Activated CD8-positive, alpha-beta T cell treated with anti-CD3 and anti-CD28 coated beads for 36 hours (primary cell): ENCODE data around the gene IFNAR2. TPM values are rescaled to one million over a fixed set of nuclear protein-coding genes. Genes with fewer than 3 reads are reported as not detected.
A peak's percentile ranks its signal among the peaks of the same experiment; 100 is the strongest.

Source experiments
- ATAC-seq: fragments of 200-7000 bp; cut with Tn5 transposase; one replicate; pipeline ENCODE4 v1.10.0; 2021; ENCODE audit warnings: mild to moderate bottlenecking, moderate library complexity
- CTCF ChIA-PET: fragments of 350-600 bp; sonication (Branson Sonifier 250); formaldehyde crosslinking; loops from one replicate; lab custom pipeline; 2021; ENCODE audit warnings: antibody characterized with exemption; lab: Charles Lee
- POLR2A ChIA-PET: fragments of 350-600 bp; sonication (Branson Sonifier 250); formaldehyde crosslinking; loops from one replicate; lab custom pipeline; 2021; ENCODE audit warnings: antibody characterized with exemption; lab: Charles Lee
- DNase-seq: peaks from one replicate; pipeline ENCODE4 v3.0.0-alpha.2; 2020
- H3K27ac Mint-ChIP-seq: one replicate; pipeline ENCODE4 v1.8.0; 2021; ENCODE audit warnings: mild to moderate bottlenecking, mixed read lengths
- H3K27me3 Mint-ChIP-seq: one replicate; pipeline ENCODE4 v1.8.0; 2021; ENCODE audit warnings: mixed read lengths
- H3K36me3 Mint-ChIP-seq: one replicate; pipeline ENCODE4 v1.8.0; 2021; ENCODE audit warnings: low read depth, mixed read lengths
- H3K4me1 Mint-ChIP-seq: one replicate; pipeline ENCODE4 v1.8.0; 2021; ENCODE audit warnings: low read depth, mixed read lengths
- H3K4me3 Mint-ChIP-seq: one replicate; pipeline ENCODE4 v1.8.0; 2021; ENCODE audit warnings: mild to moderate bottlenecking, moderate library complexity, mixed read lengths
- H3K9me3 Mint-ChIP-seq: one replicate; pipeline ENCODE4 v1.8.0; 2021; ENCODE audit warnings: mixed read lengths
- intact Hi-C: fragments of 100-400 bp; cut with micrococcal nuclease; formaldehyde crosslinking; loops from one replicate; pipeline ENCODE4 v1.10.0; 2022
- total RNA-seq, 2 experiments: library from RNA; stranded (reverse); gene quantifications; one replicate each; pipeline ENCODE4 v1.2.3, GENCODE V29; 2021
- TF ChIP-seq, protein P1 (sequence below): fragments of 200-600 bp; IDR thresholded peaks from one replicate; pipeline ENCODE4 v1.8.0; 2022; ENCODE audit warnings: antibody characterized with exemption, mild to moderate bottlenecking

The IFNAR2 gene
- total RNA-seq, 2 experiments from 2014 or later = 34.3 to 38.6 TPM

GRCh38 chr21:33205476-33205875, 24.3 kb upstream of the IFNAR2 start:
- intact Hi-C loops = no loop called here
- peaks cover 50% of the 10 kb centered on the region for H3K4me1 Mint-ChIP-seq
- ATAC-seq (peak; percentile 41), DNase-seq (peak; percentile 35)
- ChIA-PET CTCF (interaction anchor here (0.8 to 1.2 kb wide), 3 partner anchors 56 to 239 kb away, joined by 3 read pairs; no protein-coding TSS in a partner anchor), POLR2A (no interaction called here)
- H3K9me3 Mint-ChIP-seq = no peaks in the 10 kb centered on the region
- peak overlapping the region; percentile 76 for H3K27ac Mint-ChIP-seq
- peak overlapping the region; percentile 62 for H3K4me3 Mint-ChIP-seq
- no peaks in the 10 kb centered on the region for H3K36me3 Mint-ChIP-seq
- no peaks in the 10 kb centered on the region for H3K27me3 Mint-ChIP-seq
- TF ChIP-seq, protein P1, sequence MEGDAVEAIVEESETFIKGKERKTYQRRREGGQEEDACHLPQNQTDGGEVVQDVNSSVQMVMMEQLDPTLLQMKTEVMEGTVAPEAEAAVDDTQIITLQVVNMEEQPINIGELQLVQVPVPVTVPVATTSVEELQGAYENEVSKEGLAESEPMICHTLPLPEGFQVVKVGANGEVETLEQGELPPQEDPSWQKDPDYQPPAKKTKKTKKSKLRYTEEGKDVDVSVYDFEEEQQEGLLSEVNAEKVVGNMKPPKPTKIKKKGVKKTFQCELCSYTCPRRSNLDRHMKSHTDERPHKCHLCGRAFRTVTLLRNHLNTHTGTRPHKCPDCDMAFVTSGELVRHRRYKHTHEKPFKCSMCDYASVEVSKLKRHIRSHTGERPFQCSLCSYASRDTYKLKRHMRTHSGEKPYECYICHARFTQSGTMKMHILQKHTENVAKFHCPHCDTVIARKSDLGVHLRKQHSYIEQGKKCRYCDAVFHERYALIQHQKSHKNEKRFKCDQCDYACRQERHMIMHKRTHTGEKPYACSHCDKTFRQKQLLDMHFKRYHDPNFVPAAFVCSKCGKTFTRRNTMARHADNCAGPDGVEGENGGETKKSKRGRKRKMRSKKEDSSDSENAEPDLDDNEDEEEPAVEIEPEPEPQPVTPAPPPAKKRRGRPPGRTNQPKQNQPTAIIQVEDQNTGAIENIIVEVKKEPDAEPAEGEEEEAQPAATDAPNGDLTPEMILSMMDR = no peak

GRCh38 chr21:33206771-33207281, 22.9 kb upstream of the IFNAR2 start:
- Mint-ChIP-seq H3K9me3 (no peaks in the 10 kb centered on the region), H3K4me1 (peaks cover 58% of the 10 kb centered on the region), H3K27ac (no peak overlapping the region), H3K36me3 (no peaks in the 10 kb centered on the region), H3K4me3 (no peak overlapping the region), H3K27me3 (no peaks in the 10 kb centered on the region)
- DNase-seq (no peak), ATAC-seq (no peak)
- CTCF ChIA-PET = interaction anchor here (0.8 kb wide), 2 partner anchors 10 to 154 kb away, joined by 3 read pairs; no protein-coding TSS in a partner anchor
- POLR2A ChIA-PET = no interaction called here
- intact Hi-C loops = no loop called here
- TF ChIP-seq, protein P1 = no peak

DNA sequence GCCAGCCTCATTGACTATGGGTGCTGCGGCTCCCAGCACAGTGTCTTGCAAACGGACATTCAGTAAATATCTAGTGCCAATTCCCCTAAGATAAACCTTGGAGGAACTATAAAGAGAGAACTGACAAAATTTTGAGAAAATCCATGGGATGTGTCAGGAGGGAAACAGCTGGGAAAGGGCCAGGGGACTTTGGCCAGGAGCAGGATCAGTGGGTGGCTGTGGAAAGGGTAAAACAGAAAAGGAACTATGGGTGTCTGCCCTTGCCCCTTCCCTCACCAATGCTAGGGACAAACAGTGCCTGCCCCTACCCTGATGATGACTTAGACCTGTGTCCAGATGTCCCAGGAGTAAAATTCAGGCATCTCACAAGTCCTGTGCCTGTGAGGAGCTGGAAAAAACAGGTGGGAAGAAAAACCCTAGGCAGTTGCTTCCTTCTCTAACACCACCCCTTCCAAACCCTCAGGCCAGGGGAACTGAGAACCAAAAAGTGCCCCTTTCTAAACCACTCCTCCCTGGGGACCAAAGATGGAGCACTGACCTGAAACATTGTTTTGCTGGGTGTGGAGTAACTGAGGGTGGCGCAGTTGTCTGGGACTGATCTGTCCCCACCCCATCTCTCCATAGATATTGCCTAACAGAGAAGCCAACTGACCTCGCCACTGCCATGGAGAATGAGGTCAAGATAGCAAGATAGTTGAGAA, 22.1 kb upstream of the IFNAR2 start:
- Mint-ChIP-seq H3K27me3 (no peaks in the 10 kb centered on the region), H3K36me3 (no peaks in the 10 kb centered on the region), H3K9me3 (no peaks in the 10 kb centered on the region), H3K4me3 (no peak overlapping the region), H3K27ac (no peak overlapping the region), H3K4me1 (peaks cover 60% of the 10 kb centered on the region)
- DNase-seq (no peak), ATAC-seq (no peak)
- ChIA-PET CTCF (interaction anchor here (0.8 to 1.3 kb wide), 5 partner anchors 10 to 237 kb away, joined by 3 to 4 read pairs (median 3); no protein-coding TSS in a partner anchor), POLR2A (interaction anchor here (0.7 kb wide), 1 partner anchor 155 kb away, joined by 3 read pairs; no protein-coding TSS in a partner anchor)
- intact Hi-C loops = no loop called here
- TF ChIP-seq, protein P1 = no peak

- TF ChIP-seq, protein P1 = no peak
- CTCF ChIA-PET = interaction anchor here (0.9 to 1.3 kb wide), 2 partner anchors 11 to 153 kb away, joined by 3 to 4 read pairs; no protein-coding TSS in a partner anchor
- no peaks in the 10 kb centered on the region for H3K36me3 Mint-ChIP-seq
Observed at GRCh38 chr21:33208534-33208933, 21.2 kb upstream of the IFNAR2 start.

DNA sequence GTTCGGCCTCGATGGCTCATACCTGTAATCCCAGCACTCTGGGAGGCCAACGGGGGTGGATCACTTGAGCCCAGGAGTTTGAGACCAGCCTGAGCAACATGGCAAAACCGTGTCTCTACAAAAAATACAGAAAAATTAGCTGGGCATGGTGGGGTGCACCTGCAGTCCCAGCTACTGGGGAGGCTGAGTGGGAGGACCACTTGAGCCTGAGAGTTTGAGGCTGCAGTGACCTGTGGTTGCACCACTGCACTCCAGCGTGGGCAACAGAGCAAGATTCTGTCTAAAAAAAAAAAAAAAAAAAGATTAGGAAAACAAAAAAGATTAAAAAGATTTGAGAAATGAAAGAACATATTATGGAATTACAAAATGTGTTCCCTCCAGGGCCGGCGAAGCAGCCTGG, 18.4 kb upstream of the IFNAR2 start:
- no peak for DNase-seq
- CTCF ChIA-PET = interaction anchor here (0.8 kb wide), 1 partner anchor 15 kb away, joined by 3 read pairs; no protein-coding TSS in a partner anchor

More at GRCh38 chr21:33208534-33208933, 21.2 kb upstream of the IFNAR2 start:
- intact Hi-C loops = no loop called here
- Mint-ChIP-seq H3K4me1 (peaks cover 60% of the 10 kb centered on the region), H3K27ac (no peak overlapping the region), H3K9me3 (no peaks in the 10 kb centered on the region), H3K27me3 (no peaks in the 10 kb centered on the region), H3K4me3 (no peak overlapping the region)
- DNase-seq = no peak
- POLR2A ChIA-PET = no interaction called here
- no peak for ATAC-seq

More for the DNA sequence above, 18.4 kb upstream of the IFNAR2 start:
- ATAC-seq = no peak
- H3K36me3 Mint-ChIP-seq = peaks cover 2% of the 10 kb centered on the region
- POLR2A ChIA-PET = no interaction called here
- no peak overlapping the region for H3K27ac Mint-ChIP-seq
- H3K27me3 Mint-ChIP-seq = no peaks in the 10 kb centered on the region
- peaks cover 3% of the 10 kb centered on the region for H3K9me3 Mint-ChIP-seq
- intact Hi-C loops = no loop called here
- TF ChIP-seq, protein P1 = no peak
- H3K4me1 Mint-ChIP-seq = peaks cover 63% of the 10 kb centered on the region
- H3K4me3 Mint-ChIP-seq = no peak overlapping the region
